BLaER1 (cell line): ENCODE measurements around the gene CPT1B.
"Not testable (repeated sequence)": the region's sequence is repeated elsewhere in the genome, so short reads cannot be mapped to it uniquely, and the experiment has no call there.

Source experiments
- H3K27ac ChIP-seq: shearing (Covaris generic); formaldehyde crosslinking; 2 replicates; pipeline ENCODE4 v1.8.1; 2022
- H3K27me3 ChIP-seq: shearing (Covaris generic); formaldehyde crosslinking; 2 replicates; pipeline ENCODE4 v1.8.1; 2022
- H3K36me3 ChIP-seq: shearing (Covaris generic); formaldehyde crosslinking; 2 replicates; pipeline ENCODE4 v1.8.1; 2022
- H3K4me1 ChIP-seq: shearing (Covaris generic); formaldehyde crosslinking; 2 replicates; pipeline ENCODE4 v1.8.1; 2022
- H3K4me2 ChIP-seq: shearing (Covaris generic); formaldehyde crosslinking; 2 replicates; pipeline ENCODE4 v1.8.1; 2022
- H3K4me3 ChIP-seq: shearing (Covaris generic); formaldehyde crosslinking; 2 replicates; pipeline ENCODE4 v1.8.1; 2022
- H3K9ac ChIP-seq: shearing (Covaris generic); formaldehyde crosslinking; 2 replicates; pipeline ENCODE4 v1.8.1; 2022
- H3K9me3 ChIP-seq: shearing (Covaris generic); formaldehyde crosslinking; 2 replicates; pipeline ENCODE4 v1.8.1; 2022
- H4K20me1 ChIP-seq: shearing (Covaris generic); formaldehyde crosslinking; 2 replicates; pipeline ENCODE4 v1.8.1; 2022
- Cebpa-rat ChIP-seq: shearing (Covaris generic); IDR thresholded peaks from 2 replicates; pipeline ENCODE4 v1.8.1; 2022

Gene CPT1B

DNA sequence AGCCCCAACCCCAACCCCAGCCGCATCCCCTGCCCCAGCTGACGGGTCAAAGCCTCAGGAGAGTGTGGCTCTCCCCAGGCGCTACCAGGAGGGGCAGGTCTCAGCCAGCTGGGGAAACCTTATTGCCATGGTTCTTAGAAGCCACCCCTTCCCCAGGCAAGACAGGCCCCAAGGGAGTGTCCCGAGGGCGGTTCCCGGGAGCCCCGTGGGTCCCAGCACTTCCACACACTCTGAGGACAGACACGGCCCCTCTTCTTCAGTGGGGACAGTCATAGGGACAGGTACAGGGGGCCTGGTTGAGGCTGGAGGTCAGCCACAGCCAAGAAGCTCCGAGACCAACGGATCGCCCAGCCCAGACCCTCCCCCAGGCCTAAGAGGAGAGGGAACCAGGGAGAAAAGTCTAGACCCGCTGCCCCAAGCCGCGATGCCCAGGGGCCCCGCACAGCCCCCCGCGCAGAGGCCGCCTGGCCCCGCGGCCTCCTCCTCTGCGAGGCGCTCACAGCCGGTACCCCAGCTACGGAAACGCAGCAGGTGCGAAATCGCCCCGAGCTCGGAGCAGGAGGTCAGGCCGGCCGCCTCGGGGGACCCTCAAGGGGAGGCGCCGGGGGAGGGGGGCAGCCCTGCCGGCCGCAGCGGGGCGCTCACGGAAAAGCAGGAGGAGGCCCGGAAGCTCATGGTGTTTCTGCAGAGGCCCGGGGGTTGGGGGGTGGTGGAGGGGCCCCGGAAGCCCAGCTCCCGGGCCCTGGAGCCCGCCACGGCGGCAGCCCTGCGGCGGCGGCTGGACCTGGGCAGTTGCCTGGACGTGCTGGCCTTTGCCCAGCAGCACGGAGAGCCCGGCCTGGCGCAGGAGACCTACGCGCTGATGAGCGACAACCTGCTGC lies 29.9 kb downstream of the CPT1B start:
- no peaks in the 10 kb centered on the region for H3K36me3 ChIP-seq
- no peak for TF ChIP-seq Cebpa-rat
- peak overlapping the region; percentile 76 for H3K27ac ChIP-seq
- peaks cover 68% of the 10 kb centered on the region for H3K4me1 ChIP-seq
- H3K9ac ChIP-seq, result peak overlapping the region; percentile 45
- H3K27me3 ChIP-seq, result peaks cover 18% of the 10 kb centered on the region
- peaks cover 14% of the 10 kb centered on the region; the same call in 1 of the 2 replicates for H4K20me1 ChIP-seq
- H3K4me3 ChIP-seq, result peak overlapping the region; percentile 61
- H3K4me2 ChIP-seq, result peak overlapping the region; percentile 100
- H3K9me3 ChIP-seq, result no peaks in the 10 kb centered on the region

DNA sequence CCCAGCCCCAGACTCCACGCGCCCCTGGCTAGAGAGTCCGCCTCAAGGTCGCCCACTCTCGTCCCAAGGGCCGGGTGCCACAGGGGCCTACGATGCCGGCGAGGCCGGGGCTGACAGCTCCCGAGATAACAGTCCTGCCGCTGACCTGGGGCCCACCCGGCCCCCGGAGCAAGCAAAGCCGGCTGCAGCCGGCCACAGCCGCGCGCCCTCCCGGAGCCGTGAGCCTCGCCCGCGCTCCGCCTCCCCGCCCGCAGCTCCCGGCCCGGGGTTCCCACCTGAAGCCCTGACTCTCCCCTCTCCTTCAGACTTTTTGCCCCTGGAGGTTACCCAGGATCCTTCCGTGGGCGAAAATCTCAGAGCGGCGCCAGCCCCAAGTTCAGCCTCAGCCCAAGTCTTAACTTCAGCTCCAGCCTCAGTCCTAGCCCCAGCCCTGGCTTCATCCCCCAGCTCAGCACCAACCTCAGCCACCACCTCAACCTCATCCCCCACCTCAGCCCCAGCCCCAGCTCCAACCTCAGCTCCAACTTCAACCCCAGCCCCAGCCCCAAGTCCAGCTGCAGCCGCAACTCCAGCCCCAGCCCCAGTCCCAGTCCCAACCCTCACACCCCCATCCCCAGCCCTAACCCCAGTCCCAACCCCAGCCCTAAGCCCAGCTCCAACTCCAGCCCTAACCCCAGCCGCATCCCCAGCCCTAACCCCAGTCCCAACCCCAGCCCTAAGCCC lies 30.8 kb downstream of the CPT1B start:
- 0 out of 2 replicates have a peak overlapping the region, but pooled peaks have one; percentile 46 for H3K27ac ChIP-seq
- H3K4me3 ChIP-seq, result no peak overlapping the region
- no peaks in the 10 kb centered on the region for H3K36me3 ChIP-seq
- H4K20me1 ChIP-seq, result peaks cover 14% of the 10 kb centered on the region; the same call in 1 of the 2 replicates
- H3K4me2 ChIP-seq, result peak overlapping the region; percentile 100
- H3K9me3 ChIP-seq, result no peaks in the 10 kb centered on the region
- peaks cover 68% of the 10 kb centered on the region for H3K4me1 ChIP-seq
- no peak overlapping the region for H3K9ac ChIP-seq
- peaks cover 18% of the 10 kb centered on the region for H3K27me3 ChIP-seq
- no peak for TF ChIP-seq Cebpa-rat

DNA sequence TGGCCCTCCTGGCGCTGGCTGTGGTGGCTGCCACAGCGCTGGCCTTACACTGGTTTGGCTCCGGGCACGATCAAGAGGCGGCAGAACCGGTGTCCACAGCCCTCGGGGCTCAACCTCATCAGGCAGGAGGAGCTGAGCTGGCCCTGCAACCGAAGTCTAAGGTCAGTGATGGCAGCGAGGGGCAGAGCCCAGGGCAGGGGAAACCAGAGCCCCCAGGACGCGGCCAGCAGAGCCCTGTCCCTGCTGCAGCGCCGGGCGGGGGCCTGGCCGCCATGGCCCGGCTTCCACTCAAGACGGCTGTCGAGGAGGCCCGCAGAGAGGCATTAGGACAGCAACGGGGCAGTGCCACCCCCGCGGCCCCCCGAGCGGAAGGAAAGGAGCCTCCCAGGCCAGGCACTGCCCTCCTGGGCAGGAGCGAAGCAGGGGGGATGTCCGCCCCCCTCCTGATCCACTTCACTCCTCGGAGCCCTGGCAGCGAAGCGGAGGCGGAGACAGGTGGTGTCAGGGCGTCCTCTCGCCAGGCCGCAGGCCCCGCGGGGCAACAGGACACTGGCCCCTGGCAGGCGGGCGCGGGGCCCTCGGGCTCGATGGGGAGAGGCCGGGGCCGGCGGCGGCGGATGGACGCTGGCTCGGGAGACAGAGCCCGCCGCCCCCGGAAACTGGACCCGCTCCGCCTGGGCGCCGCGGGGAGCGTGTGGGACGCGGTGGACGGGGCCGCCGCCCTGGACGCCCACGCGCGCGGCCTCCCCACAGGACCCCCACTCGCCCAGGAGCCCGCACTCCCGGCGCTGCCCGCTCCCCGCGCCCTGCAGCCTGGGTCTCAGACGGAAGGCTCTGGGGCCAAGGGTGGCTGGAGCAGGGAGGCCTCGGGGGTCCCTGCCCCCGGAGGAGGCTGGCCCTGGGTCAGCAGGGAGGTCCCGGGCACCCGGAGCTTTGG lies 31.6 kb downstream of the CPT1B start:
- H3K9me3 ChIP-seq, result no peaks in the 10 kb centered on the region
- H3K4me1 ChIP-seq, result peaks cover 68% of the 10 kb centered on the region
- peaks cover 14% of the 10 kb centered on the region; the same call in 1 of the 2 replicates for H4K20me1 ChIP-seq
- H3K4me3 ChIP-seq, result no peak overlapping the region
- no peak for TF ChIP-seq Cebpa-rat
- no peaks in the 10 kb centered on the region for H3K36me3 ChIP-seq
- H3K27me3 ChIP-seq, result peaks cover 18% of the 10 kb centered on the region
- 0 out of 2 replicates have a peak overlapping the region, but pooled peaks have one; percentile 46 for H3K27ac ChIP-seq
- H3K4me2 ChIP-seq, result peak overlapping the region; percentile 100
- no peak overlapping the region for H3K9ac ChIP-seq

DNA sequence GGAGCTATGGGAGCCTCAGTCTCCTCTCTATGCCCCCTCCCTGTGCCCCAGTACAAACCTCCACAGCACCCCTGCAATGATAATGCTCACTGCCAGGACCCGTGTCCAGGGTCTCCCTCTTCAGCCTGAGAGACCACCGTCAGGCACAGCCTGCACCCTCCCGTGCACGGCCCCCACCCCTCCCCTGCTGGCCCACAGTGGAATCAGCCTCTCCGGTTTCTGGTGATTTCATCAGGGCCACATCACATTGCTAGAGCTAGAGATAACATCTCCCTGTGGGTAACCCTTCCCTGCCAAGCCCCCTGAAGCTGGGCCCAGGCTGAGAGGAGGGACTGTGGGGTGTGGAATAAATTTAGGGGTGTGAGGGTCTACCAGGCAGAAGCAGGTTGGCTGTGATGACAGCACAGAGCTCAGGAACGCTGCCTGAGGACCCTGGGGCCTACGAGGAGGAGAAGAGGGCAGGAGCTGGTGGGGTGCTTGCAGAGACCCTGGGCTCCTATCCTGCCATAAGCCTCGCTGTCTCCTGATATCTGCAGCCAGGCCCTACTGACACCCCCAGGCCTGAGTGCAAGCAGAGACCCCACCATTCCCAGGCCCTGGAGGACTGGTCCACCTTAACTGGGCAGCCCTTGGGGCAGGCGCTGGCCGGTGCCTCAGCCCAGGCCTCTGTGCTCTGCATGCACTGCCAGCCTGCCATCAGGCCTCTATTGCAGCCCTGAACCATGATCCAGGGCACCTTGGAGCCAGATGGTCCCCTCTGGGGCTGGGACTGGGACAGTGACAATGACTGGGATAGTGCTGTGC lies 32.5 kb downstream of the CPT1B start, which contains the start of gene KLHDC7B:
TSS of gene KLHDC7B (plus strand) at position 378 of the 804 bp plus-strand sequence. CDS start at position 723, 345 bp downstream.
- Histone ChIP-seq H3K9me3 (no peaks in the 10 kb centered on the region), H3K27ac (no peak within 1 kb of the TSS), H3K4me1 (peaks cover 68% of the 10 kb centered on the region), H3K4me3 (no peak within 1 kb of the TSS), H4K20me1 (peaks cover 14% of the 10 kb centered on the region; the same call in 1 of the 2 replicates), H3K36me3 (no peaks in the 10 kb centered on the region), H3K4me2 (peak within 1 kb of the TSS; percentile 100), H3K27me3 (peaks cover 18% of the 10 kb centered on the region), H3K9ac (no peak within 1 kb of the TSS)
- TF ChIP-seq Cebpa-rat, result no peak

DNA sequence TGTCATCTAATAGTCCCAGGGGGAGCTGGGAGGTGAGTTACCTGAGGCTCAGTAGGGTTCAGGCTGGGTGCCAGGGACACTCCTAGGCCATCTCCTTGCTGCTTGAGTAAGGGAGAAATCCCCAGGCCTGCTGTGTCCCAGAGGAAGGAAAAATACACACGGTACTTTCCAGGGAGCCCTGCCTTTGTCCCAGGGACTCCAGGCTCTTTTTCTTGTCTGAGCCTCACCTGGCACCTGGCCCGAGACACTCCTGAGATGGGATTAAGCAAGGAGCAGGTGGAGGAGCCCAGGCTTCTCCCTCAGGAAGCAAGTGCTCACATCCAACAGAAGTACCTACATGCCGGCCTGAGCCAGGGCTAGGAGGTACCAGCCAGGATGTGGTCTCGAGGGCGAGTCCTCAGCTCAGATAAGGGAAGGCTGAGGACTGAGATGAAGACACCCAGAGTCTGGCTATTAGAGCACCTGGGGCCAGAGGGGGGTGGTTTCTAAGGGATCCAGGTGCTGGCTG lies 33.4 kb downstream of the CPT1B start:
- 0 out of 2 replicates have a peak overlapping the region, but pooled peaks have one; percentile 40 for H3K4me3 ChIP-seq
- peaks cover 67% of the 10 kb centered on the region for H3K4me1 ChIP-seq
- peaks cover 18% of the 10 kb centered on the region for H3K27me3 ChIP-seq
- H3K9me3 ChIP-seq, result no peaks in the 10 kb centered on the region
- H3K27ac ChIP-seq, result no peak overlapping the region
- peak overlapping the region; percentile 88 for H3K4me2 ChIP-seq
- H3K9ac ChIP-seq, result no peak overlapping the region
- no peak for TF ChIP-seq Cebpa-rat
- H4K20me1 ChIP-seq, result peaks cover 14% of the 10 kb centered on the region; the same call in 1 of the 2 replicates
- H3K36me3 ChIP-seq, result no peaks in the 10 kb centered on the region

DNA sequence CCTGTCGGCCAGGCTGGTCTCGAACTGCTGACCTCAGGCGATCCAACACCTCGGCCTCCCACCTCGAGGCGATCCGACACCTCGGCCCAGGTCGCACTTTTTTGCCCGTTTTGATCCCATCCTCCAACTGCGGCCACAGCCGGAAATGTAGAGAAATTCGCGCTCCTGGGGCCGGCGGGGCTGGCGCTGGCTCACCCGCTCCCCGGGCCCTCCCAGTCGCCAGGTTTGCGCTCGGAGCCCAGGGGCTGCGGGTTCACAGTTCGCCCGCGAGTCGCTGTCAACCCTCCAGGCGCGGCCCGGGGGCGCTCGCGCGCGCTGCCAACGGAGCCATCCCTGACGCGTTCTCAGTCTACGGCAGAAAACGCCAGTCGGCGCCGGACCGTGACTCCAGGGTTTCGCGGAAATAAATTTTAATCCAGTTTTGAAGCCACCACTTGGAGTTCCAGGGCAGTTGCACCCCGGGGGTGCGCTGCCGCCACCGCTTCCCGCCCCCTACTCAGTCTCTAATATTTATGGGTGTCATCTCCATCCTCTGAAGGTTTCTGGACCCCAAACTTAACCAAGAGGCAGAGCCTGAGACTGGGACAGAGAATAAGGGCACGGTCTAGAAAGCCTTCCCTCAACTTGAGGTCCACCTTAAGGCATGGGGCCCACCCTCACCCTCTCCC lies 34.0 kb downstream of the CPT1B start:
- TF ChIP-seq Cebpa-rat, result no peak
- Histone ChIP-seq H3K4me1 (peaks cover 67% of the 10 kb centered on the region), H3K9me3 (no peaks in the 10 kb centered on the region), H3K27ac (no peak overlapping the region), H3K36me3 (no peaks in the 10 kb centered on the region), H3K9ac (no peak overlapping the region), H3K4me3 (peak overlapping the region; percentile 40; the same call in 1 of the 2 replicates), H3K4me2 (peak overlapping the region; percentile 88), H3K27me3 (peaks cover 18% of the 10 kb centered on the region), H4K20me1 (peaks cover 14% of the 10 kb centered on the region; the same call in 1 of the 2 replicates)

DNA sequence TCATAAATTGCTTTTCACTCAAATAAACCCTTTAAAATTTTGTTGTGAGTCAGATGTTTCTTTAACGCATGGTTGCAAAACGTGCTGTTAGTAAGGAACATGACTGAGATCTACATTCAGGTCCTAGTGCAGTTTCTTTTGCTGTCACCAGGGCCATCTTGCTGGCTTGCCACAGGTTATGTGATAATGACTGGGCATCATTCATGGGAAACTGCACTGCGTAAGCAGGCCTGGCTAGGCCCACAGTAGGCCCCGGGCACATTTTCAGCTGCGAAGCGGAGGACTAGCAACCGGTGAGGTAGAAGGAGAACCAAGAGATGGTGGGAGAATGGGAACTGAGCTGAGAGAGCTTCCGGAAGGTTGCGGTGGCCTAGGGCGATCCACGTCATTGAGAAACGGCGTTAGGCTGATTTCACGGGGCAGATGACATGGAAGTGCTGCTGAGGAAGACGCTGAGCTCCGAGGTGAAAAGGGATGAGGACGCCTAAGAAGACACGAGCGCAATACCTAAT lies 35.8 kb downstream of the CPT1B start:
- no peak for TF ChIP-seq Cebpa-rat
- Histone ChIP-seq H3K9ac (no peak overlapping the region), H3K4me3 (no peak overlapping the region), H3K27me3 (peaks cover 18% of the 10 kb centered on the region), H3K27ac (no peak overlapping the region), H3K9me3 (no peaks in the 10 kb centered on the region), H3K36me3 (no peaks in the 10 kb centered on the region), H3K4me2 (no peak overlapping the region), H3K4me1 (peaks cover 55% of the 10 kb centered on the region), H4K20me1 (peaks cover 14% of the 10 kb centered on the region; the same call in 1 of the 2 replicates)

DNA sequence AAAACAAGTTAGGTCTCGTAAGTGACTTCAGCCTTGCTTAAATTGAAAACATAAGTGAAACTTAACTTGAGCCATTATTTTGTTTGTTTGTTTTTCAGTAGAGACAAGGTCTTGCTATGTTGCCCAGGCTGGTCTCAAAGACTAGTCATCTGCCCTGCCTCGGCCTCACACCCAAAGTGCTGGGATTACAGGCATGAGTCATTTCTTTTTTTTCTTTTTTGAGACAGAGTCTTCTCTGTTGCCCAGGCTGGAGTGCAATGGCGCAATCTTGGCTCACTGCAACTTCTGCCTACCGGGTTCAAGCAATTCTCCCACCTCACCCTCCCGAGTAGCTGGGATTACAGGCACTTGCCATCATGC lies 36.6 kb downstream of the CPT1B start:
- not testable (repeated sequence) for H4K20me1 ChIP-seq, H3K9me3 ChIP-seq, H3K27ac ChIP-seq, H3K4me3 ChIP-seq, H3K4me2 ChIP-seq, H3K9ac ChIP-seq, H3K36me3 ChIP-seq
- H3K4me1 ChIP-seq, result peaks cover 46% of the 10 kb centered on the region
- H3K27me3 ChIP-seq, result peaks cover 18% of the 10 kb centered on the region
